ENCODE results near the gene ARHGAP24. TPM values are rescaled to one million over a fixed set of nuclear protein-coding genes. Genes with fewer than 3 reads are reported as not detected.

Gene ARHGAP24
- total RNA-seq, 1 experiment from 2014 or later, result 5.4 TPM

DNA sequence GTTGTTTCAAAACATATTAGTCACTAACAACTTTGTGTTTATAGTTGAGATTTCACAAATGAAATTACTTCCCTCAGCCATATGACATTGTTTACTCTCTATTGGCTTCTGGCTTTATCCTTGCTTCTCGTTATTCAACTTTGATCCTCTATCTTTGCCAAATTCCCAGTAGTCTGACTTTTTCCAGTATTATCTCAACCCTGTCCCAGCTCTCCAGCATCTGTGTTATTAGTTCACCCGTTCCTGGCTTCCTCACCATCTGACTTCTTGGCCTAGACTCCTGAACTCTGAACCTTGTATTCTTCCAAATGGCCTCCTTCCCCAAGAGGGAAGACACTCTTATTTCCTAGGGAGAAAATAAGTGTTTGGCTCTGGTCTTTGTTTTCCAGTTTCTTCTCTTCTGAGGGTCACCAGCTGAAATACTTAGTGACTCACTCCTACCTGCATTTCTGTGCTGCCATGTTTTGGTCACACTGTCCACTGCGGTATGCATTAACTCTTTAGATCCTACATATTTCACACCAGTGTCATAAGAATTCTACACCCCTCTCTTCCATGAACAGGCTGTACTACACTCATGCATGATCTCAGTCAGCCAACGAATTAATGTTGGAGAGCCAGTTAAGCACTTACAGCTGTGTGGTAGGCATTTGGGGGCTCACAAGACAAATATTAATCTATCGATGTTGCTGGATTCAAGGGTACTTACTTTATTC lies 17.0 kb upstream of the ARHGAP24 start:
- no peak overlapping the region for H3K27ac ChIP-seq
- H3K4me3 ChIP-seq, result no peak overlapping the region
- no peaks in the 10 kb centered on the region for H3K27me3 ChIP-seq (replicated peaks)
- no peaks in the 10 kb centered on the region for H3K4me1 ChIP-seq (replicated peaks)
- no peaks in the 10 kb centered on the region for H3K36me3 ChIP-seq
- H3K9me3 ChIP-seq (replicated peaks), result no peaks in the 10 kb centered on the region
- no peak for DNase-seq (ENCODE audit: low read depth in 1 of 2, low spot score in 2 of 2)

DNA sequence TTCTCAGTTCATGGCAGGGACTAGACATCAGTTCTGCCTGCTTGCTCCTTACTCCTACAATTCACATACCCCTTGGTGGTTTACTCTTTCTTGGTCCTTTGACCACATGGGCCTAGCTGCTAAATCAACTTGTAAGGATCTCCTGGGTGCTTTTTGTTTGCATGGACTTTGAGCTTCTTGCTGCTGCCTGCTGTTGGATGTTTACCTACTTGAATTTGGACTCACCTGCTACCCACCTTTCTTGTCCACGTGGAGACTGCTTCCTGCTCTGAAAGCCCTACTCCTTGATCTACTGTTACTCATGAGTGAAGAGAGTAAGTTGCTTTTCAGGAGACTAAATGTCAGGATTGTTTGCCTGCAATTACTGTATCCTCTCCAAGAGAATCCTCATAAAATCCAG lies 15.2 kb upstream of the ARHGAP24 start:
- H3K9me3 ChIP-seq (replicated peaks), result no peaks in the 10 kb centered on the region

DNA sequence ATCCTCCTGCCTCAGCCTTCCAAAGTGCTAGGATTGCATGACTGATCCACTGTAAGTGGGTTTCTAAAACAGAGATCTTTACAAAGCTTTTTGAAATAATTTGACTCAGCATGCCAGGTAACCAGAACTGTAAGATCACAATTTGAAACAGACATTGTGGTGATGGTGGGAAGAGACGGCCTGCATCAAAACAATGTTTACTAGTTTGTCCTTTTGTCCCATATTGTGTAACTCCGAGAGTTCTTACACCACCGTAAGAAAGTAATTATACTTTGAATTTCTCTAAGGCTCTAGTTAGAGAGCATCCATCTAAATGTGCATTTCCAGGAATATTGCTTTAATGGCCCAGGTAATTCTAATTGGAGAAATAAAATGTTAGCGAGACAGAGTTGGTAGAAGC lies 594 bp upstream of the ARHGAP24 start:
- no peak overlapping the region for H3K27ac ChIP-seq
- H3K9me3 ChIP-seq (replicated peaks), result no peaks in the 10 kb centered on the region
- 0 out of 2 replicates have a peak, but pooled peaks cover 4% of the 10 kb centered on the region for H3K4me1 ChIP-seq (replicated peaks)
- no peak overlapping the region for H3K4me3 ChIP-seq
- peaks cover 17% of the 10 kb centered on the region; the same call in 1 of the 2 replicates for H3K27me3 ChIP-seq (replicated peaks)
- DNase-seq (ENCODE audit: low read depth in 1 of 2, low spot score in 2 of 2), result no peak
- H3K36me3 ChIP-seq, result no peaks in the 10 kb centered on the region

More for the DNA sequence above, 15.2 kb upstream of the ARHGAP24 start:
- no peak for DNase-seq (ENCODE audit: low read depth in 1 of 2, low spot score in 2 of 2)
- Histone ChIP-seq H3K4me3 (no peak overlapping the region), H3K27ac (no peak overlapping the region), H3K4me1 (replicated peaks) (no peaks in the 10 kb centered on the region), H3K27me3 (replicated peaks) (no peaks in the 10 kb centered on the region), H3K36me3 (no peaks in the 10 kb centered on the region)

GRCh38 chr4:85475631-85476233 lies 782 bp downstream of the ARHGAP24 start:
- 0 out of 2 replicates have a peak, but pooled peaks cover 4% of the 10 kb centered on the region for H3K4me1 ChIP-seq (replicated peaks)
- no peaks in the 10 kb centered on the region for H3K9me3 ChIP-seq (replicated peaks)
- H3K36me3 ChIP-seq, result no peaks in the 10 kb centered on the region
- peaks cover 17% of the 10 kb centered on the region; the same call in 1 of the 2 replicates for H3K27me3 ChIP-seq (replicated peaks)
- H3K4me3 ChIP-seq, result peak overlapping the region; percentile 44
- DNase-seq (ENCODE audit: low read depth in 1 of 2, low spot score in 2 of 2), result no peak
- no peak overlapping the region for H3K27ac ChIP-seq

DNA sequence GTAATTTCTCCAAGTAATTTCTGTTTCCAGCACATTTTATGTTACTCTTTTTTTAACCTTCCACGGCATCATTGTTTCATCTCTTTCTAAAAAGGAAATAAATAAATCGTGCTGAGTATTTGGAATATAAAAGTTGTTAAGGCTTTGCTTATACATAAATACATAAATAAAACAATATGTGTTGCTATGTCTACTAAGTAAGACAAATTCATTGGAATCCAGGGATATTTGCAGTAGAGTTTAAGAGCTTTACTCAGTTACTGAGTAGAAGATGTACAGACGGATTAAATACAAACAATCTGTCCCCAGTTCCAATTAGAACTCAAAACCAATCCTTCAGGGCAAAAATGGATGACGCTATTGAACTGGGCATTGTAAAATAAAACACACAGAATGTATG lies 1.4 kb downstream of the ARHGAP24 start:
- peaks cover 17% of the 10 kb centered on the region; the same call in 1 of the 2 replicates for H3K27me3 ChIP-seq (replicated peaks)
- H3K36me3 ChIP-seq, result no peaks in the 10 kb centered on the region
- no peaks in the 10 kb centered on the region for H3K9me3 ChIP-seq (replicated peaks)
- 0 out of 2 replicates have a peak, but pooled peaks cover 4% of the 10 kb centered on the region for H3K4me1 ChIP-seq (replicated peaks)
- H3K4me3 ChIP-seq, result no peak overlapping the region
- DNase-seq (ENCODE audit: low read depth in 1 of 2, low spot score in 2 of 2), result no peak
- no peak overlapping the region for H3K27ac ChIP-seq

GRCh38 chr4:85477534-85477933 lies 2.6 kb downstream of the ARHGAP24 start:
- DNase-seq (ENCODE audit: low read depth in 1 of 2, low spot score in 2 of 2), result no peak
- Histone ChIP-seq H3K9me3 (replicated peaks) (no peaks in the 10 kb centered on the region), H3K36me3 (no peaks in the 10 kb centered on the region), H3K27me3 (replicated peaks) (peaks cover 17% of the 10 kb centered on the region; the same call in 1 of the 2 replicates), H3K27ac (no peak overlapping the region), H3K4me1 (replicated peaks) (0 out of 2 replicates have a peak, but pooled peaks cover 4% of the 10 kb centered on the region), H3K4me3 (no peak overlapping the region)

DNA sequence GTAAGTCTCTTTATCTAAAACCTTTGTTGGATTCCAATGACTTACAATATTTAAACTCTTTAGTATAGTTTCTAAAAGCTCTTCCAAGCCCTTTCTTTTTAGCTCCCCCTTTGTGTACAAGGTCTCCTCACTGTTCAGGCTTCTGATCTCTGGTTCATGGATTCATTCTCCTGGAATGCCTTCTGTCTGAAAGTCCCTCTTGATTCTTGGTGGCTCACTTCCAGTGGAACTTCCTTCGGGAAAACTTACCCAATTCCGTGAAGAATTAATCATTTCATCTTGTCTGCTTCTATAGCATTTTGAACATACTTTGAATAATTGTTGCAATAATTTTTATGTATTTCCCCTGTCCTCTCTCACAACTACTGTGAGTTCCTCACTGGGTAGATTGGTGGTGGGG lies 3.6 kb downstream of the ARHGAP24 start:
- 0 out of 2 replicates have a peak, but pooled peaks cover 4% of the 10 kb centered on the region for H3K4me1 ChIP-seq (replicated peaks)
- DNase-seq (ENCODE audit: low read depth in 1 of 2, low spot score in 2 of 2), result no peak
- H3K36me3 ChIP-seq, result no peaks in the 10 kb centered on the region
- peaks cover 16% of the 10 kb centered on the region; the same call in 1 of the 2 replicates for H3K27me3 ChIP-seq (replicated peaks)
- H3K4me3 ChIP-seq, result no peak overlapping the region
- no peak overlapping the region for H3K27ac ChIP-seq
- H3K9me3 ChIP-seq (replicated peaks), result no peaks in the 10 kb centered on the region

GRCh38 chr4:85482010-85482738 lies 7.2 kb downstream of the ARHGAP24 start:
- DNase-seq (ENCODE audit: low read depth in 1 of 2, low spot score in 2 of 2), result no peak

DNA sequence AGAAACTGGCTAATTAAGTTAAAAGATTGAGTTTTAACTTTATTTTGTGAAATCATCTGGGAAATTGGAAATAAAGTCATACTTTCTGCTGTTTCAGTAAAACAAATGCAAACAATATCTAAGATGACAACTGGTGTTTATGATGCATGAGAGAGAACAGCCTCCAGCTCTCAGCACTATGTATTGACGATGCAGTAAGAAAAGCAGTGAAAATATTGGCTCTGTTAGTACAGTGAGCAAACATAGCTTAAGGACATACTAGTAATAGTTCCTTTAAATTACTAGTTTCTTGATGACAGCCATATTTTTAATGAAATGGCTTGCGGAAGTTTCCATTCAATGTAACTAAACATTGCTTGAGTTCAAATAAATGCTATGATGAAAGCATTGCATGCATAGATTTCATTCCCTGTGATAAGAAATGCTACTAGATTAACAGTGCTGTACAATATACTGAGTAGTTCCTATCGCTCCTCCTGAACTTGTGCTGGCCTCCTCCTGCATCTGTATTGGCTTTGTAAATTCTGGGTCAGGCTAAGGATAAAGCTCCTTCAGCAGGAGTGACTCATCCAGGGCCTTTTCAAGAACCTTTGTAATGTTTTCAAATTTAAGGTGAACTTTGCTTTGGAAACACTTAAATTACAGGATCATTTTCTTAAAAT lies 11.6 kb downstream of the ARHGAP24 start:
- no peak for DNase-seq (ENCODE audit: low read depth in 1 of 2, low spot score in 2 of 2)
- Histone ChIP-seq H3K27me3 (replicated peaks) (no peaks in the 10 kb centered on the region), H3K9me3 (replicated peaks) (no peaks in the 10 kb centered on the region), H3K4me3 (no peak overlapping the region), H3K4me1 (replicated peaks) (peaks cover 12% of the 10 kb centered on the region), H3K36me3 (no peaks in the 10 kb centered on the region), H3K27ac (no peak overlapping the region)

More at GRCh38 chr4:85482010-85482738, 7.2 kb downstream of the ARHGAP24 start:
- Histone ChIP-seq H3K36me3 (no peaks in the 10 kb centered on the region), H3K4me3 (no peak overlapping the region), H3K9me3 (replicated peaks) (no peaks in the 10 kb centered on the region), H3K4me1 (replicated peaks) (peaks cover 5% of the 10 kb centered on the region), H3K27ac (no peak overlapping the region), H3K27me3 (replicated peaks) (peaks cover 2% of the 10 kb centered on the region; the same call in 1 of the 2 replicates)

- no peak overlapping the region for H3K27ac ChIP-seq
- DNase-seq (ENCODE audit: low read depth in 1 of 2, low spot score in 2 of 2), result no peak
Observed at GRCh38 chr4:85488416-85488815, 13.5 kb downstream of the ARHGAP24 start.

DNA sequence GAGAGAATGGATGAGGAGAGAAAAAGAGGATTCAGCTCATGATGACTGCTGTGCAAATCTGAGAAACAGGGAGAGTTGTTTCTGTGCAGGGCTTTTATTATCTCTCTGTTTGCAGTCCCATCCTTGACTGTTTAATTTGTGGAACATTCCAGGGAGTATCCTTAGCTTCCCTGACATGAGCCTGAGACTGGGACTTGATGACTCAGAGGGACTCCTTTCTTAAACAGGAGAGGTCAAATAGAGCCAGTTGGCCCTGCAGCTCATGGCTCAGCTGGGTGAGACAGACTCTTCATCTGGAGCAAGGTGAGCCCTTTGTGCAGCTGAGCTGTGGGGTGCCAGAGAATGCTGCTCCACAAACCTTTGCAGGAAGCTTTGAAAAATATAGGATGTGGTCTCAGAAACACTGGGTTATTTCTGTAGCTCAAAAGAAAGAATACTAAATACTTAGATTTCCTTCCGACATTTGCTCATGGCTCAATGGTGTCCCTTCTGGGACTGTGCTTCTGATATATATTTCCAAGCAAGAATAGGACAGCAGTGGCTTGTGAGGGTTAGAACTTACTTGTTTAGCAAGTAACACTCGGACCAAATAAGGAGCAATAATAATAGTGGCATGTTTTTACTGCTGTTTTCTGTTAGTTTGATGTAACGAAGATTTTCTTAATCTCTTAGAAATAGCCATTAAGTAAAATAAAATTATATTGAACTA lies 14.5 kb downstream of the ARHGAP24 start:
- peak in 1 of 2 experiments; percentile 32 for DNase-seq (ENCODE audit: low read depth in 1 of 2, low spot score in 2 of 2)
- H3K9me3 ChIP-seq (replicated peaks), result no peaks in the 10 kb centered on the region
- no peaks in the 10 kb centered on the region for H3K36me3 ChIP-seq
- H3K27ac ChIP-seq, result no peak overlapping the region
- peaks cover 12% of the 10 kb centered on the region for H3K4me1 ChIP-seq (replicated peaks)
- H3K27me3 ChIP-seq (replicated peaks), result no peaks in the 10 kb centered on the region
- no peak overlapping the region for H3K4me3 ChIP-seq

More at GRCh38 chr4:85488416-85488815, 13.5 kb downstream of the ARHGAP24 start:
- H3K4me3 ChIP-seq, result no peak overlapping the region
- H3K27me3 ChIP-seq (replicated peaks), result no peaks in the 10 kb centered on the region
- H3K4me1 ChIP-seq (replicated peaks), result peaks cover 12% of the 10 kb centered on the region
- H3K36me3 ChIP-seq, result no peaks in the 10 kb centered on the region
- no peaks in the 10 kb centered on the region for H3K9me3 ChIP-seq (replicated peaks)

DNA sequence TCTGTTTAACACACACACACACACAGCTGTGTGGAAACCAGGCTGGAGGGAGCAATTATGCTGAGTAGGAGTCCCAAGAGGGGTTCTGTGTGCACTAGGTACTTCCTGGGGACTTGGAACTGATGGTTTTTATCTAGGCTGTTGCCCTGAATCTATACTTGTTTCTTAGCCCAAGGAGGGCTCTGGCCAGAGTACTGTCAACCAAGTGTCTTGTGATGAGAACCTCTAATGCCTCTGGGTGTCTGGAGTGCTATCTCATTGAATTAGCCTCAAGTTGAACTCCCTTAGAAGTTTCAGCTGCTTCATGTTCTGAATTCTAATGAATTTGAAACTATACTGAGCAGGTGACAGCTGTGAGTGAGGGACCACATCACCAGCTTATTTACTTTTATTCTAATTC lies 16.6 kb downstream of the ARHGAP24 start:
- DNase-seq (ENCODE audit: low read depth in 1 of 2, low spot score in 2 of 2), result no peak
- Histone ChIP-seq H3K27ac (no peak overlapping the region), H3K9me3 (replicated peaks) (no peaks in the 10 kb centered on the region), H3K27me3 (replicated peaks) (no peaks in the 10 kb centered on the region), H3K36me3 (no peaks in the 10 kb centered on the region), H3K4me1 (replicated peaks) (peaks cover 24% of the 10 kb centered on the region), H3K4me3 (no peak overlapping the region)

- peaks cover 29% of the 10 kb centered on the region for H3K4me1 ChIP-seq (replicated peaks)
- H3K27me3 ChIP-seq (replicated peaks), result no peaks in the 10 kb centered on the region
- no peak overlapping the region for H3K27ac ChIP-seq
- no peaks in the 10 kb centered on the region for H3K36me3 ChIP-seq
- no peak for DNase-seq (ENCODE audit: low read depth in 1 of 2, low spot score in 2 of 2)
- no peak overlapping the region for H3K4me3 ChIP-seq
- H3K9me3 ChIP-seq (replicated peaks), result no peaks in the 10 kb centered on the region
Observed at GRCh38 chr4:85492336-85492735, 17.4 kb downstream of the ARHGAP24 start.
